Breast epithelium (tissue), 4 donors: ENCODE results near the gene ROR1. TPM values are rescaled to one million over a fixed set of nuclear protein-coding genes. Genes with fewer than 3 reads are reported as not detected.

Source experiments
- DNase-seq, 2 donors: peaks; one replicate each; pipeline ENCODE4 v3.0.0-alpha.2; 2019; ENCODE audit warnings: low spot score in 2 of 2
- H3K27ac ChIP-seq, 2 donors: fragments of 200-600 bp; sonication (generic) in 1 of 2; one replicate each; pipeline ENCODE4 v1.5.1; 2016 to 2019; ENCODE audit warnings: mild to moderate bottlenecking in 1 of 2
- H3K27me3 ChIP-seq, 2 donors: fragments of 200-600 bp; sonication (generic) in 1 of 2; one replicate each; pipeline versions ENCODE4 v1.5.1 to v1.6.0; 2017 to 2019; ENCODE audit warnings: control low read depth in 1 of 2, mild to moderate bottlenecking in 1 of 2
- H3K36me3 ChIP-seq: fragments of 200-600 bp; one replicate; pipeline ENCODE4 v1.5.1; 2019
- H3K4me1 ChIP-seq, 2 donors: fragments of 200-600 bp; sonication (generic); one replicate each; pipeline ENCODE4 v1.5.1; 2016 to 2019; ENCODE audit warnings: control low read depth in 1 of 2
- H3K4me3 ChIP-seq, 3 donors: fragments of 200-600 bp; sonication (generic); 1 replicate in 2 of 3; 2 replicates in 1 of 3; pipeline ENCODE4 v1.5.1; 2016 to 2019; ENCODE audit warnings: mild to moderate bottlenecking in 3 of 3, moderate library complexity in 2 of 3
- H3K9me3 ChIP-seq, 2 donors: fragments of 200-600 bp; sonication (generic) in 1 of 2; one replicate each; pipeline ENCODE4 v1.5.1; 2016 to 2019; ENCODE audit warnings: control low read depth in 1 of 2
- CTCF ChIP-seq, 3 donors: fragments of 450-650 bp; IDR thresholded peaks; one replicate each; pipeline ENCODE4 v1.5.1; 2016 to 2017; ENCODE audit warnings: antibody characterized with exemption in 3 of 3, mild to moderate bottlenecking in 3 of 3, moderate library complexity in 3 of 3
- POLR2A ChIP-seq: fragments of 450-650 bp; IDR thresholded peaks from one replicate; pipeline ENCODE4 v1.6.1; 2016; ENCODE audit warnings: antibody characterized with exemption, mild to moderate bottlenecking, moderate library complexity
- POLR2AphosphoS5 ChIP-seq, 3 donors: sonication (generic); formaldehyde crosslinking; IDR thresholded peaks; one replicate each; pipeline ENCODE4 v1.6.1; 2017; ENCODE audit warnings: antibody characterized with exemption in 3 of 3
- intact Hi-C: fragments of 100-400 bp; cut with DNase I; formaldehyde crosslinking; loops from one replicate; pipeline ENCODE4 v1.15.1; 2023; ENCODE audit warnings: low total_unique reads
- total RNA-seq, 3 donors: library from RNA; depleted of rRNA; stranded (reverse); fragments of >200 nt; gene quantifications; one replicate each; pipeline ENCODE4 v1.1.0, GENCODE V29; 2016

Gene ROR1
- total RNA-seq, 3 donors from 2014 or later = 5.9 to 11.6 (median 7.7) TPM

GRCh38 chr1:63987628-63988024 is 213.8 kb downstream of the ROR1 start:
- intact Hi-C loops = no loop called here
- H3K27ac ChIP-seq = no peak overlapping the region

GRCh38 chr1:63988941-63989340 is 215.1 kb downstream of the ROR1 start:
- no peaks in the 10 kb centered on the region for H3K9me3 ChIP-seq
- H3K27ac ChIP-seq = no peak overlapping the region
- no peak overlapping the region for H3K4me3 ChIP-seq
- intact Hi-C loops = no loop called here
- no peaks in the 10 kb centered on the region for H3K4me1 ChIP-seq
- no peaks in the 10 kb centered on the region for H3K27me3 ChIP-seq
- no peak for DNase-seq
- no peaks in the 10 kb centered on the region for H3K36me3 ChIP-seq
- TF ChIP-seq POLR2AphosphoS5 (IDR thresholded peaks at IDR 0.05) (no peak), POLR2A (no peak), CTCF (IDR thresholded peaks at IDR 0.05) (no peak)

More at GRCh38 chr1:63987628-63988024, 213.8 kb downstream of the ROR1 start:
- Histone ChIP-seq H3K4me3 (no peak overlapping the region), H3K9me3 (no peaks in the 10 kb centered on the region), H3K27me3 (no peaks in the 10 kb centered on the region), H3K36me3 (no peaks in the 10 kb centered on the region), H3K4me1 (no peaks in the 10 kb centered on the region)
- no peak for DNase-seq
- no peak for TF ChIP-seq CTCF (IDR thresholded peaks at IDR 0.05)
- TF ChIP-seq POLR2AphosphoS5 (IDR thresholded peaks at IDR 0.05) = no peak
- no peak for TF ChIP-seq POLR2A

- Histone ChIP-seq H3K4me3 (no peak overlapping the region), H3K4me1 (no peaks in the 10 kb centered on the region), H3K36me3 (no peaks in the 10 kb centered on the region), H3K27me3 (no peaks in the 10 kb centered on the region), H3K9me3 (no peaks in the 10 kb centered on the region), H3K27ac (no peak overlapping the region)
- no peak for TF ChIP-seq CTCF (IDR thresholded peaks at IDR 0.05)
- no peak for TF ChIP-seq POLR2AphosphoS5 (IDR thresholded peaks at IDR 0.05)
- TF ChIP-seq POLR2A = no peak
- no peak for DNase-seq
- intact Hi-C loops = no loop called here
These were observed 217.9 kb downstream of the ROR1 start for GRCh38 chr1:63991685-63992084.

- TF ChIP-seq CTCF (IDR thresholded peaks at IDR 0.05) = no peak
- TF ChIP-seq POLR2AphosphoS5 (IDR thresholded peaks at IDR 0.05) = no peak
- no peak for TF ChIP-seq POLR2A
- H3K36me3 ChIP-seq = no peaks in the 10 kb centered on the region
These were observed 226.2 kb downstream of the ROR1 start for GRCh38 chr1:64000021-64000420.

GRCh38 chr1:64001038-64001437 is 227.2 kb downstream of the ROR1 start:
- TF ChIP-seq CTCF (IDR thresholded peaks at IDR 0.05) (no peak), POLR2AphosphoS5 (IDR thresholded peaks at IDR 0.05) (no peak), POLR2A (no peak)
- Histone ChIP-seq H3K27me3 (no peaks in the 10 kb centered on the region), H3K27ac (no peak overlapping the region), H3K9me3 (no peaks in the 10 kb centered on the region), H3K4me3 (no peak overlapping the region), H3K4me1 (no peaks in the 10 kb centered on the region), H3K36me3 (no peaks in the 10 kb centered on the region)
- intact Hi-C loops = no loop called here
- no peak for DNase-seq

More at GRCh38 chr1:64000021-64000420, 226.2 kb downstream of the ROR1 start:
- H3K27me3 ChIP-seq = no peaks in the 10 kb centered on the region
- H3K27ac ChIP-seq = no peak overlapping the region
- no peaks in the 10 kb centered on the region for H3K9me3 ChIP-seq
- H3K4me1 ChIP-seq = no peaks in the 10 kb centered on the region
- intact Hi-C loops = no loop called here
- H3K4me3 ChIP-seq = no peak overlapping the region
- DNase-seq = no peak
